ENCODE results near the gene MYO9A. TPM values are rescaled to one million over a fixed set of nuclear protein-coding genes. Genes with fewer than 3 reads are reported as not detected.

Gene MYO9A
- total RNA-seq, 1 experiment from 2014 or later: 23.0 TPM

DNA sequence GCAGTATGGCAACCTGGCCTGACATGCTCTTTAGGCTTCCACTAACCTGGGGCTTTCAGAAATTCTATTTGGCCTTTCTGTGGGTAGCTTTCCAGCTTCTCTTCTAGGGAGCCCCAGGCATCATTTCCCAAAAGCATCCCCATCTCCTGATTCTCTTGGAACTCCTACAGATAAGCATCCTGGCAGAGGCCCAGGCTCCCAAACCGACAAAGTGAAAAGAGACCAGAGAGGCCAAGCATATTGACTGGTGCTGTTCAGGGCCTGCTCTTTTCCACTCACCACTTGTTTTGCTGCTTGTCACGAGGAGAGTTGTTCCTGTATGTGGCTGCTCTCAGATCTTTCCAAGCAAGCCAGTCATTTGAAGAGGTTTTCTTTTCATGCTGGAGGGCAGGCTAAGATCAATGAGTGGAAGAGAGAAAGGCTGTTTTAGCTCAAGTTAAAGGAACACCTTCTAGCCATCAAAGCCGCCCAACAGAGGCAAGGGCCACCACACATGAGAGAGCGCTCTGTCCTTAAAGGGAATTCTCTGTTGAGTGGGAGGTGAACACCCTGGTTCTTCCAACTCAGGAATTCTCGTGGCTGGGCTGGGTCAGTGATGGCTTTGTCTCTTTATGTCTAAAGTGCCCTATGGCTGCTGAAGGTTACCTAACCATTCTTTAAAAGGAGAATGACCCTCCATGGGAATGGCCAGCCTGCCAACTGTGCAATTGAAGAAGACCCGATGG lies 338.7 kb downstream of the MYO9A start:
- H3K4me1 ChIP-seq (ENCODE audit: control insufficient read depth in 1 of 2, insufficient read depth in 2 of 2, low read length in 2 of 2): peaks cover 3 to 11% of the 10 kb centered on the region in 2 experiments; a peak in 2 of 4 replicates
- no peak overlapping the region for H3K9ac ChIP-seq (ENCODE audit: low read length)
- TF ChIP-seq POLR2AphosphoS5 (IDR thresholded peaks at IDR 0.05; ENCODE audit: low read depth, low read length) (no peak), SRF (IDR thresholded peaks at IDR 0.05; ENCODE audit: low read depth) (no peak), TCF7L2 (IDR thresholded peaks at IDR 0.05; ENCODE audit: borderline replicate concordance, extremely low read depth, insufficient read depth, insufficient read length) (no peak), SP1 (IDR thresholded peaks at IDR 0.05; ENCODE audit: low read depth) (no peak), ATF3 (IDR thresholded peaks at IDR 0.05) (no peak), EZH2 (IDR thresholded peaks at IDR 0.05) (no peak), SIN3A (IDR thresholded peaks at IDR 0.05; ENCODE audit: low read depth) (no peak), CEBPB (IDR thresholded peaks at IDR 0.05; ENCODE audit: low read depth) (no peak)
- no peaks in the 10 kb centered on the region for H3K27me3 ChIP-seq (ENCODE audit: insufficient read depth, low read length)
- POLR2A ChIA-PET: no interaction called here
- no peaks in the 10 kb centered on the region for H3K36me3 ChIP-seq (ENCODE audit: control insufficient read depth in 1 of 2, insufficient read depth in 2 of 2, low read length in 2 of 2)
- BruUV-seq (replicated peaks): no TSS peak
- H3K4me3 ChIP-seq (replicated peaks in 1 of 2; ENCODE audit: low read depth in 1 of 2, low read length in 2 of 2): no peak overlapping the region
- DNase-seq (ENCODE audit: low read depth, low spot score): no peak
- H2AFZ ChIP-seq (ENCODE audit: low read depth, low read length, poor library complexity, severe bottlenecking): no peak overlapping the region
- no peaks in the 10 kb centered on the region for H4K20me1 ChIP-seq (ENCODE audit: insufficient read depth)
- no peak overlapping the region for H3K4me2 ChIP-seq (ENCODE audit: low read length)
- intact Hi-C loops (cut with micrococcal nuclease): no loop called here
- H3K9me2 ChIP-seq (ENCODE audit: insufficient read depth): no peaks in the 10 kb centered on the region
- H3K79me2 ChIP-seq (ENCODE audit: insufficient read depth, low read length): no peaks in the 10 kb centered on the region
- RAD21 ChIA-PET (ENCODE audit: low non-redundant PET in 1 of 2, low total read pairs in 2 of 2, uncharacterized antibody in 2 of 2, unreplicated experiment in 2 of 2): no interaction called here
- no peak overlapping the region for H3K27ac ChIP-seq (ENCODE audit: low read depth, low read length)
- H3K9me3 ChIP-seq (ENCODE audit: control insufficient read depth in 1 of 2, insufficient read depth in 1 of 2, low read depth in 1 of 2, low read length in 2 of 2): no peaks in the 10 kb centered on the region
- ATAC-seq: no peak
- CTCF ChIA-PET: interaction anchor here (0.6 to 3.7 kb wide), 4 partner anchors 11 to 56 kb away, joined by 5 to 23 read pairs (median 6); no protein-coding TSS in a partner anchor

- POLR2A ChIA-PET: no interaction called here
- ATAC-seq: no peak
These were observed 340.6 kb downstream of the MYO9A start for GRCh38 chr15:71777216-71777943.

More at GRCh38 chr15:71777216-71777943, 340.6 kb downstream of the MYO9A start:
- Histone ChIP-seq H3K79me2 (ENCODE audit: insufficient read depth, low read length) (no peaks in the 10 kb centered on the region), H2AFZ (ENCODE audit: low read depth, low read length, poor library complexity, severe bottlenecking) (no peak overlapping the region), H3K36me3 (ENCODE audit: control insufficient read depth in 1 of 2, insufficient read depth in 2 of 2, low read length in 2 of 2) (no peaks in the 10 kb centered on the region), H3K9me2 (ENCODE audit: insufficient read depth) (no peaks in the 10 kb centered on the region), H3K4me1 (ENCODE audit: control insufficient read depth in 1 of 2, insufficient read depth in 2 of 2, low read length in 2 of 2) (peaks cover 3 to 11% of the 10 kb centered on the region in 2 experiments; a peak in 2 of 4 replicates), H3K9ac (ENCODE audit: low read length) (no peak overlapping the region), H3K4me3 (replicated peaks in 1 of 2; ENCODE audit: low read depth in 1 of 2, low read length in 2 of 2) (no peak overlapping the region), H3K27me3 (ENCODE audit: insufficient read depth, low read length) (no peaks in the 10 kb centered on the region), H4K20me1 (ENCODE audit: insufficient read depth) (no peaks in the 10 kb centered on the region), H3K4me2 (ENCODE audit: low read length) (no peak overlapping the region), H3K27ac (ENCODE audit: low read depth, low read length) (no peak overlapping the region), H3K9me3 (ENCODE audit: control insufficient read depth in 1 of 2, insufficient read depth in 1 of 2, low read depth in 1 of 2, low read length in 2 of 2) (no peaks in the 10 kb centered on the region)
- no peak for DNase-seq (ENCODE audit: low read depth, low spot score)
- TF ChIP-seq SP1 (IDR thresholded peaks at IDR 0.05; ENCODE audit: low read depth) (no peak), YY1 (IDR thresholded peaks at IDR 0.05; ENCODE audit: extremely low read depth, insufficient replicate concordance, low read depth, low read length) (no peak), SRF (IDR thresholded peaks at IDR 0.05; ENCODE audit: low read depth) (no peak), SIN3A (IDR thresholded peaks at IDR 0.05; ENCODE audit: low read depth) (no peak), EGR1 (IDR thresholded peaks at IDR 0.05; ENCODE audit: low read depth) (no peak), EZH2phosphoT487 (IDR thresholded peaks at IDR 0.05; ENCODE audit: borderline replicate concordance) (no peak), POLR2AphosphoS5 (IDR thresholded peaks at IDR 0.05; ENCODE audit: low read depth, low read length) (no peak)
- TF ChIP-seq, protein P1, sequence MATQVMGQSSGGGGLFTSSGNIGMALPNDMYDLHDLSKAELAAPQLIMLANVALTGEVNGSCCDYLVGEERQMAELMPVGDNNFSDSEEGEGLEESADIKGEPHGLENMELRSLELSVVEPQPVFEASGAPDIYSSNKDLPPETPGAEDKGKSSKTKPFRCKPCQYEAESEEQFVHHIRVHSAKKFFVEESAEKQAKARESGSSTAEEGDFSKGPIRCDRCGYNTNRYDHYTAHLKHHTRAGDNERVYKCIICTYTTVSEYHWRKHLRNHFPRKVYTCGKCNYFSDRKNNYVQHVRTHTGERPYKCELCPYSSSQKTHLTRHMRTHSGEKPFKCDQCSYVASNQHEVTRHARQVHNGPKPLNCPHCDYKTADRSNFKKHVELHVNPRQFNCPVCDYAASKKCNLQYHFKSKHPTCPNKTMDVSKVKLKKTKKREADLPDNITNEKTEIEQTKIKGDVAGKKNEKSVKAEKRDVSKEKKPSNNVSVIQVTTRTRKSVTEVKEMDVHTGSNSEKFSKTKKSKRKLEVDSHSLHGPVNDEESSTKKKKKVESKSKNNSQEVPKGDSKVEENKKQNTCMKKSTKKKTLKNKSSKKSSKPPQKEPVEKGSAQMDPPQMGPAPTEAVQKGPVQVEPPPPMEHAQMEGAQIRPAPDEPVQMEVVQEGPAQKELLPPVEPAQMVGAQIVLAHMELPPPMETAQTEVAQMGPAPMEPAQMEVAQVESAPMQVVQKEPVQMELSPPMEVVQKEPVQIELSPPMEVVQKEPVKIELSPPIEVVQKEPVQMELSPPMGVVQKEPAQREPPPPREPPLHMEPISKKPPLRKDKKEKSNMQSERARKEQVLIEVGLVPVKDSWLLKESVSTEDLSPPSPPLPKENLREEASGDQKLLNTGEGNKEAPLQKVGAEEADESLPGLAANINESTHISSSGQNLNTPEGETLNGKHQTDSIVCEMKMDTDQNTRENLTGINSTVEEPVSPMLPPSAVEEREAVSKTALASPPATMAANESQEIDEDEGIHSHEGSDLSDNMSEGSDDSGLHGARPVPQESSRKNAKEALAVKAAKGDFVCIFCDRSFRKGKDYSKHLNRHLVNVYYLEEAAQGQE (IDR thresholded peaks at IDR 0.05; ENCODE audit: low read depth): no peak
- BruUV-seq (replicated peaks): no TSS peak
- RAD21 ChIA-PET (ENCODE audit: low non-redundant PET in 1 of 2, low total read pairs in 2 of 2, uncharacterized antibody in 2 of 2, unreplicated experiment in 2 of 2): no interaction called here
- CTCF ChIA-PET: interaction anchor here (0.6 kb wide), 1 partner anchor 33 kb away, joined by 3 read pairs; no protein-coding TSS in a partner anchor
- intact Hi-C loops (cut with micrococcal nuclease): no loop called here
